HG03354 (cell line): Measurements from ENCODE around the gene GATAD1.
A peak's percentile ranks its signal among the peaks of the same experiment; 100 is the strongest.
"Not testable (repeated sequence)": the region's sequence is repeated elsewhere in the genome, so short reads cannot be mapped to it uniquely, and the experiment has no call there.

Experiments
- ATAC-seq: cut with Tn5 transposase; IDR thresholded peaks from one replicate; pipeline ENCODE4 v1.9.1; 2021; ENCODE audit warnings: mild to moderate bottlenecking; ENCODE audit not compliant: unreplicated experiment, poor library complexity, severe bottlenecking

GATAD1 gene

GRCh38 chr7:92435542-92435941 lies 11.7 kb upstream of the GATAD1 start:
- ATAC-seq, result no peak

GRCh38 chr7:92436612-92437445 lies 10.5 kb upstream of the GATAD1 start:
- no peak for ATAC-seq

GRCh38 chr7:92437956-92438491 lies 9.3 kb upstream of the GATAD1 start:
- no peak for ATAC-seq

- not testable (repeated sequence) for ATAC-seq
Observed at GRCh38 chr7:92442720-92443119, 4.6 kb upstream of the GATAD1 start.

- ATAC-seq, result no peak
Observed at GRCh38 chr7:92446869-92447344, 375 bp upstream of the GATAD1 start.

GRCh38 chr7:92448205-92448747 lies 994 bp downstream of the GATAD1 start:
- ATAC-seq, result peak; percentile 47

GRCh38 chr7:92451645-92452044 lies 4.4 kb downstream of the GATAD1 start:
- no peak for ATAC-seq

- ATAC-seq, result no peak
Observed at GRCh38 chr7:92456236-92456635, 9.0 kb downstream of the GATAD1 start.

- no peak for ATAC-seq
Observed at GRCh38 chr7:92460109-92460508, 12.8 kb downstream of the GATAD1 start.

- ATAC-seq, result no peak
Observed at GRCh38 chr7:92460510-92460909, 13.2 kb downstream of the GATAD1 start.

GRCh38 chr7:92461027-92462003 lies 14.0 kb downstream of the GATAD1 start:
- peak; percentile 85 for ATAC-seq

GRCh38 chr7:92462560-92462959 lies 15.3 kb downstream of the GATAD1 start:
- ATAC-seq, result no peak

- no peak for ATAC-seq
Observed at GRCh38 chr7:92464515-92464914, 17.2 kb downstream of the GATAD1 start.

GRCh38 chr7:92466682-92467081 lies 19.4 kb downstream of the GATAD1 start:
- no peak for ATAC-seq

GRCh38 chr7:92468589-92468988 lies 21.3 kb downstream of the GATAD1 start:
- ATAC-seq, result not testable (repeated sequence)

- not testable (repeated sequence) for ATAC-seq
Observed at GRCh38 chr7:92473989-92474388, 26.7 kb downstream of the GATAD1 start.

- not testable (repeated sequence) for ATAC-seq
Observed at GRCh38 chr7:92475261-92475770, 28.0 kb downstream of the GATAD1 start.

- not testable (repeated sequence) for ATAC-seq
Observed at GRCh38 chr7:92475851-92476590, 28.7 kb downstream of the GATAD1 start.

- ATAC-seq, result not testable (repeated sequence)
Observed at GRCh38 chr7:92477681-92478080, 30.4 kb downstream of the GATAD1 start, which contains the start of gene ERVW-1. TSS of gene ERVW-1 (minus strand) at chr7:92477946. CDS start at chr7:92470381, 7,565 bp downstream.
